ENCODE results near the gene IGFBP7. TPM values are rescaled to one million over a fixed set of nuclear protein-coding genes. Genes with fewer than 3 reads are reported as not detected.

IGFBP7 gene
- total and polyA plus RNA-seq, 2 of the 8 experiments (the other 6 are each of a cell fraction or from before 2014, with no cell fraction given), result 0.17 to 0.48 TPM

DNA sequence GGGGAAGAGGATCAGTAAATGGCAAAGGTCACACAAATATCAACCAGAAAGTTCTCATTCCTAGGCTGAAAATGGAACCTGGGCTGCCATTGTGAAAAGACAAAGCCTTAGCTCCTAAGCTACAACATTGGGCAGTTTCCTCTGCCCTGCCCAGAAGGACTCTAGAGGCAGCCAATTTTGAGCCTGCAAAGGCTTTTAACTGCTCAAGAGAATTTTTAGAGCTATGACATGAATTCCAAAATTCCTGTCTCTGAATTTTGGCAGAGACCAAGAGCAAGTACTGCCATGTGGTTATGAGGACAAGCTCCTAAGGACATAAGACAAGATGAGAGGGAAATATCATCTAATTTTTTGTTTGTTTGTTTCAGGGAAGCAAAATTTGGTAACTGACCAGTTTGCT is 29.6 kb upstream of the IGFBP7 start:
- DNase-seq (ENCODE audit: low read depth in 1 of 2, low spot score in 2 of 2), result no peak
- Histone ChIP-seq H2BK5ac (ENCODE audit: low read depth, low read length) (no peak overlapping the region), H2BK20ac (ENCODE audit: low read length) (no peak overlapping the region), H3K36me3 (ENCODE audit: control insufficient read depth in 2 of 4, insufficient read depth in 4 of 4, low read length in 3 of 4) (no peaks in the 10 kb centered on the region), H2AFZ (ENCODE audit: low read length) (no peak overlapping the region), H4K20me1 (replicated peaks in 1 of 2; ENCODE audit: control insufficient read depth in 1 of 2, insufficient read depth in 2 of 2, low read length in 2 of 2) (no peaks in the 10 kb centered on the region), H3K79me2 (ENCODE audit: control insufficient read depth in 1 of 2, insufficient read depth in 2 of 2, low read length in 2 of 2) (no peaks in the 10 kb centered on the region), H3K4me3 (ENCODE audit: extremely low read depth in 1 of 4, insufficient read depth in 2 of 4, low read depth in 3 of 4, low read length in 4 of 4) (no peak overlapping the region), H4K91ac (replicated peaks; ENCODE audit: insufficient read length, low read length) (no peak overlapping the region), H2BK120ac (replicated peaks; ENCODE audit: low read depth, low read length) (no peak overlapping the region), H3K4me1 (replicated peaks in 1 of 4; ENCODE audit: control insufficient read depth in 3 of 4, insufficient read depth in 4 of 4, low read length in 3 of 4) (no peaks in the 10 kb centered on the region), H3K4me2 (ENCODE audit: insufficient read depth in 1 of 2, low read depth in 2 of 2, low read length in 2 of 2) (no peak overlapping the region), H3K9me3 (ENCODE audit: insufficient read depth in 2 of 2, low read depth in 1 of 2, low read length in 1 of 2) (peaks cover 5 to 13% of the 10 kb centered on the region in 2 experiments; a peak in 1 of 4 replicates), H3K4ac (replicated peaks; ENCODE audit: insufficient read length, low read depth, low read length) (no peak overlapping the region), H3K79me1 (ENCODE audit: low read depth, low read length) (no peaks in the 10 kb centered on the region), H2BK15ac (ENCODE audit: low read length) (no peak overlapping the region), H3K23me2 (ENCODE audit: low read depth, low read length) (no peaks in the 10 kb centered on the region), H4K8ac (ENCODE audit: extremely low read depth, insufficient read depth, low read length) (no peak overlapping the region), H3K14ac (ENCODE audit: insufficient read length) (no peak overlapping the region), H2BK12ac (ENCODE audit: low read depth, low read length) (no peak overlapping the region), H3K9ac (replicated peaks in 1 of 4; ENCODE audit: extremely low read depth in 1 of 4, low read depth in 3 of 4, low read length in 3 of 4) (no peak overlapping the region), H3K23ac (ENCODE audit: insufficient read length) (no peak overlapping the region), H3K27me3 (replicated peaks in 1 of 4; ENCODE audit: control insufficient read depth in 3 of 4, extremely low read depth in 1 of 4, insufficient read depth in 3 of 4, low read length in 3 of 4) (no peaks in the 10 kb centered on the region), H3K56ac (replicated peaks; ENCODE audit: insufficient read length, low read depth, low read length) (no peak overlapping the region), H4K5ac (ENCODE audit: insufficient read length, low read depth, low read length) (no peak overlapping the region), H2AK5ac (ENCODE audit: low read depth, low read length) (no peak overlapping the region), H3K18ac (ENCODE audit: extremely low read depth, low read length) (no peak overlapping the region), H3K27ac (ENCODE audit: low read depth, low read length) (no peak overlapping the region)
- POLR2A ChIA-PET (ENCODE audit: partially characterized antibody), result no interaction called here
- no peak for TF ChIP-seq SP4 (IDR thresholded peaks at IDR 0.05; ENCODE audit: low read length)
- no peak for FAIRE-seq
- CTCF ChIA-PET (ENCODE audit: partially characterized antibody), result interaction anchor here (0.6 to 1.5 kb wide), 3 partner anchors 18 to 94 kb away, joined by 3 to 4 read pairs (median 4); no protein-coding TSS in a partner anchor
